NCI-H748 treated with DMSO at 0.1 percent for 48 hours (cell line): ENCODE results near the gene CASQ1.

Source experiments
- DNase-seq: peaks from one replicate; lab custom pipeline; 2025; lab: John Stamatoyannopoulos, UW

Gene CASQ1

GRCh38 chr1:160226623-160227022 lies 36.2 kb downstream of the CASQ1 start:
- DNase-seq, result no peak

- no peak for DNase-seq
These were observed 36.7 kb downstream of the CASQ1 start for GRCh38 chr1:160227034-160227433.

GRCh38 chr1:160227561-160227960 lies 37.2 kb downstream of the CASQ1 start:
- no peak for DNase-seq

- DNase-seq, result no peak
These were observed 38.1 kb downstream of the CASQ1 start for GRCh38 chr1:160228431-160228830.

- no peak for DNase-seq
These were observed 42.5 kb downstream of the CASQ1 start for GRCh38 chr1:160232911-160233310.

GRCh38 chr1:160236806-160237205 lies 46.4 kb downstream of the CASQ1 start:
- DNase-seq, result no peak

- DNase-seq, result no peak
These were observed 47.2 kb downstream of the CASQ1 start for GRCh38 chr1:160237558-160237957.

GRCh38 chr1:160238408-160238807 lies 48.0 kb downstream of the CASQ1 start:
- DNase-seq, result no peak

GRCh38 chr1:160239582-160240299 lies 49.4 kb downstream of the CASQ1 start:
- DNase-seq, result no peak

GRCh38 chr1:160243767-160244166 lies 53.4 kb downstream of the CASQ1 start:
- no peak for DNase-seq

GRCh38 chr1:160244209-160244608 lies 53.8 kb downstream of the CASQ1 start:
- DNase-seq, result no peak

GRCh38 chr1:160245434-160245833 lies 55.1 kb downstream of the CASQ1 start:
- no peak for DNase-seq

- DNase-seq, result no peak
These were observed 56.7 kb downstream of the CASQ1 start for GRCh38 chr1:160247053-160247452.

GRCh38 chr1:160251011-160251410 lies 60.6 kb downstream of the CASQ1 start:
- DNase-seq, result no peak
